ENCODE results near the gene MYO1D.

MYO1D gene

DNA sequence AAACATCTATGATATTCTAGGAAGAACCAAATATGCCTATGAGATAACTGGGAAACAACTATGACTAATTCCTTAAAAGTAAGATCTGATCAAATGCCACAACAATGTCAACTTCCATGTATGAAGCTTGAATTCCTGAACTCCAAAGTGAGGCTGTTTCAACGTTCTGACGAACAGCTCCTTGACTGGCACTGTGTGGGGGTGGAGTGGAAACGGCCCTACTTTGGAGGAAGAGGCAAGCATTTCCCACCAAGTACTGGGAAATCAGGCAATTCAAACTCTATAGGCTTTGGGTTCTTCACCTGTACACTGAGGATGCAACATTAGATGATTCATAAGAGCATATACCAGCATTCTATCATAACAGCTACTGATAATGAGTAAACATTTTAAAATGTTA is 203.0 kb downstream of the MYO1D start:
- ChIA-PET CTCF (interaction anchor here (0.7 to 3.4 kb wide), 3 partner anchors 13 to 191 kb away, joined by 3 to 16 read pairs (median 4); no protein-coding TSS in a partner anchor), POLR2A (no interaction called here)
- no peak for DNase-seq (ENCODE audit: low read depth, low spot score)
- TF ChIP-seq, protein P1, sequence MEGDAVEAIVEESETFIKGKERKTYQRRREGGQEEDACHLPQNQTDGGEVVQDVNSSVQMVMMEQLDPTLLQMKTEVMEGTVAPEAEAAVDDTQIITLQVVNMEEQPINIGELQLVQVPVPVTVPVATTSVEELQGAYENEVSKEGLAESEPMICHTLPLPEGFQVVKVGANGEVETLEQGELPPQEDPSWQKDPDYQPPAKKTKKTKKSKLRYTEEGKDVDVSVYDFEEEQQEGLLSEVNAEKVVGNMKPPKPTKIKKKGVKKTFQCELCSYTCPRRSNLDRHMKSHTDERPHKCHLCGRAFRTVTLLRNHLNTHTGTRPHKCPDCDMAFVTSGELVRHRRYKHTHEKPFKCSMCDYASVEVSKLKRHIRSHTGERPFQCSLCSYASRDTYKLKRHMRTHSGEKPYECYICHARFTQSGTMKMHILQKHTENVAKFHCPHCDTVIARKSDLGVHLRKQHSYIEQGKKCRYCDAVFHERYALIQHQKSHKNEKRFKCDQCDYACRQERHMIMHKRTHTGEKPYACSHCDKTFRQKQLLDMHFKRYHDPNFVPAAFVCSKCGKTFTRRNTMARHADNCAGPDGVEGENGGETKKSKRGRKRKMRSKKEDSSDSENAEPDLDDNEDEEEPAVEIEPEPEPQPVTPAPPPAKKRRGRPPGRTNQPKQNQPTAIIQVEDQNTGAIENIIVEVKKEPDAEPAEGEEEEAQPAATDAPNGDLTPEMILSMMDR (IDR thresholded peaks at IDR 0.05; ENCODE audit: insufficient read depth, low read length, missing control alignments) = no peak
- H3K4me3 ChIP-seq (ENCODE audit: low read depth, low read length) = no peak overlapping the region

DNA sequence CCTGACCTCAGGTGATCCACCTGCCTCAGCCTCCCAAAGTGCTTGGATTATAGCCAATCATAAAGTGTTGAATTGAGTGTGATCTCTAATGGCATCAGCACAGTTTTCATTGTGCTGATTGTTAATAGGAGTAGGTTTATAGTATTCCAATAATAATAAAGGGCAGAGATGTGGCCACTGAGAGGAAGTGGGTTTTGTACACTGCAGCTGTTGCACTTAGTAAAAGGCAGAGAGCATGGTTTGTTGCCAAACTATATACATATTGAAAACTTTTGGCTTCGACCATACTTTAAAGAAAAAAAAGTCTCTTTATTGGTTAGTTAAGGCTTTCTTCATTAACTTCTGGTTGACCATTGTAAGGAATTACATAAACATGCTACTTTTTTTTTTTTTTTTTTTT is 204.2 kb downstream of the MYO1D start:
- ChIA-PET POLR2A (no interaction called here), CTCF (interaction anchor here (1.2 to 3.4 kb wide), 2 partner anchors 14 to 210 kb away, joined by 4 to 16 read pairs; no protein-coding TSS in a partner anchor)
- TF ChIP-seq, protein P1 (IDR thresholded peaks at IDR 0.05; ENCODE audit: insufficient read depth, low read length, missing control alignments) = no peak
- H3K4me3 ChIP-seq (ENCODE audit: low read depth, low read length) = no peak overlapping the region
- no peak for DNase-seq (ENCODE audit: low read depth, low spot score)

DNA sequence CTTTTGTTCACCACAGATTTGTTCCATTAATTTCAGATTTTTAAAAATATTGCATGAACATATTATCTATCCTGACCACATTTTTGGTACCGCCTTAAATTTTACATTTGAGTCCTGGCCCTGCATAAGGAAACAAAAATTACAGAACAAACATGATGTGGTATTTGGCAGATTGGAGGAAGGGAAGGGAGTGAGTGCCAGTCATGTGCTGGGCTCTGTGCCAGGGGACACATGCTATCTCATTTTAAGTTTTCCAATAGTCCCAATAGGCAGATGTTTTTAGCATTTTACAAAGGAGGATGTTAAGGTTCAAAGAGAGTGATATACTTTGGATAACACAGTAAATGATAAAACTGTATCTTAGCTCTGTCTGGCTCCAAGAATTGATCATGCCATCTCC is 205.0 kb downstream of the MYO1D start:
- no peak for DNase-seq (ENCODE audit: low read depth, low spot score)
- TF ChIP-seq, protein P1 (IDR thresholded peaks at IDR 0.05; ENCODE audit: insufficient read depth, low read length, missing control alignments) = no peak
- ChIA-PET CTCF (interaction anchor here (1.2 to 3.4 kb wide), 2 partner anchors 13 to 209 kb away, joined by 4 to 16 read pairs; no protein-coding TSS in a partner anchor), POLR2A (no interaction called here)
- H3K4me3 ChIP-seq (ENCODE audit: low read depth, low read length) = no peak overlapping the region

DNA sequence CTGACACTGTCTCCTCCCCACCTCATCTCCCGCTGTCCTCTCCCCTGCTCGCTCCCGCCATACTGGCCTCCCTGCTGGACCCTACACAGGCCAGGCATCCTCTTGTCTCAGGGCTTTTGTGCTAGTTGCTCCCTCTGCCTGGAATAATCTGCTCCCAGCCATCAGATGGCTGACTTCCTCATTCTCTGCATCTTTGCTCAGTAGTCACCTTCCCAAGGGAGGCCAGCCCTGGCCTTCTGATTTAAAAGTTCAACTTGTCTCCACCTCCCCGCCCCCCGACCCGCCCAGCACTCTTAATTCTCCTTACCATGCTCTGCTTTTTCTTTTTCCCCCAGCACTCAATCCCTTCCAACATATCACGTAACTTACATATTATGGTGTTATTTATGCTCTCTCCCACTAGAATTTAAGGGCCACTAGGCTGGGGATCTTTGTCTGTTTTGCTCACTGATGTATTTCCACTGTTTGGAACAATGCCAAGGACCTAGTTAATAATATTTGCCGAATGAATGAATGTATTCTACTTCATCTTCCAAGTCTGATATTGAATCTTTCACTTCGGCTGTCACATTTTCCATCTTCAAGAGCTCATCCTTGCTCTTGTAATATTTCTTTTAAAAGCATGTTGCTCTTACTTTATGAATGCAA is 211.9 kb downstream of the MYO1D start:
- H3K4me3 ChIP-seq (ENCODE audit: low read depth, low read length) = no peak overlapping the region
- ChIA-PET POLR2A (no interaction called here), CTCF (no interaction called here)
- TF ChIP-seq, protein P1 (IDR thresholded peaks at IDR 0.05; ENCODE audit: insufficient read depth, low read length, missing control alignments) = no peak
- DNase-seq (ENCODE audit: low read depth, low spot score) = no peak

DNA sequence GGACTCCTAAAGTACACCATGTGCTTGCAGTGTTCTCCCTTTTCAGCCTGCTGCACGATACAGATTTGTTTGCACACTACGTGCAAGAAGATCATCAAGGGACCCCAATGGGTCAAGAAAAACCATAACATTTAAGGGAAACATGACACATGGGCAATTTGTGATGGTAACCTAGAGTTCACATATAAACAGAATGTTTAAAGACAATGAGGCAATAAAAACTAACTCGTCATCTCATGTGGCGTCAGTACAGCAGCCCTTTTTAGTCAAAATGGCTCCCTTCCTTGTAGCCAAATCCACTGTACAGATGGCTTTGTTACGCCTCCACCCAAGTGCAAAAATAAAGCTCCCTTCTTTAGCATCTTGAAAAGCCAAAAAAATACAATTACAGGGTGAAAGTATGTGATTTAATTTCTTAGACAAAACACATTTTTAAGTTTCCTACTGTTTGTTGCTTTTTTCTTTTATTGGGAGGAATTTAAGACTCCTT is 216.4 kb downstream of the MYO1D start:
- TF ChIP-seq, protein P1 (IDR thresholded peaks at IDR 0.05; ENCODE audit: insufficient read depth, low read length, missing control alignments) = no peak
- ChIA-PET POLR2A (no interaction called here), CTCF (interaction anchor here (0.7 to 1.2 kb wide), 3 partner anchors 13 to 94 kb away, joined by 3 to 7 read pairs (median 3); no protein-coding TSS in a partner anchor)
- DNase-seq (ENCODE audit: low read depth, low spot score) = no peak
- H3K4me3 ChIP-seq (ENCODE audit: low read depth, low read length) = no peak overlapping the region

DNA sequence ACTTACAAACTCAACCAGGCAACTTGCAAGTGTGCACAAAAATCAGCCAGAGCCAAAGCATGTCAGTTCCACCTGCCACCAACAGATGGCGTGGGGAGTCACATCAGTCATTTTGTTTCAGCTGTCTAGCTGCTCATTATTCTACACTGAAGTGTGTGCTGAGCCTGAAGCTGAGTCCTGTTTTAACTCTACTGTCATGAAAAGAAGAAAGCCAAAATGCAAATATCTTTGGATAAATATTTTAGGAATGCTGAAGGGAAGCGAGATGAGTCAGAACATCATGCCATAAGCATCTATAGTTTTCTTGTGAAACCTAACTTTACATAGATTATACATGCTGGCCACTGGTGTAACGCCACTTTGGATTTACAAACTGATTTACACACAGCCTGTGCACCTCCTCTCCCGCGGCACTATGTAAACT is 217.5 kb downstream of the MYO1D start:
- ChIA-PET POLR2A (interaction anchor here (0.6 kb wide), 1 partner anchor 1122 kb away, joined by 4 read pairs; no protein-coding TSS in a partner anchor), CTCF (interaction anchor here (0.7 to 3.4 kb wide), 28 partner anchors 9 to 211 kb away, joined by 3 to 44 read pairs (median 4); partner anchors contain the start of gene CDK5R1)
- H3K4me3 ChIP-seq (ENCODE audit: low read depth, low read length) = no peak overlapping the region
- TF ChIP-seq, protein P1 (IDR thresholded peaks at IDR 0.05; ENCODE audit: insufficient read depth, low read length, missing control alignments) = peak; percentile 91
- DNase-seq (ENCODE audit: low read depth, low spot score) = peak; percentile 12

Measured in AG04449 (cell line).